Ishikawa (cell line): ENCODE results near the gene PEAK3.

Source experiments
- CEBPB ChIP-seq: IDR thresholded peaks from 2 replicates; pipeline ENCODE4 v1.6.1; 2012
- CREB1 ChIP-seq: IDR thresholded peaks from 2 replicates; pipeline ENCODE4 v1.6.1; 2012; ENCODE audit warnings: low read depth
- EGR1 ChIP-seq: IDR thresholded peaks from 2 replicates; pipeline ENCODE4 v1.6.1; 2012
- EP300 ChIP-seq: IDR thresholded peaks from 2 replicates; pipeline ENCODE4 v1.6.1; 2012; ENCODE audit warnings: borderline replicate concordance
- FOXM1 ChIP-seq: IDR thresholded peaks from 2 replicates; pipeline ENCODE4 v1.6.1; 2012; ENCODE audit warnings: low read depth, borderline replicate concordance
- NFIC ChIP-seq: IDR thresholded peaks from 2 replicates; pipeline ENCODE4 v1.6.1; 2012
- RAD21 ChIP-seq: IDR thresholded peaks from 2 replicates; pipeline ENCODE4 v1.6.1; 2012; ENCODE audit warnings: low read depth
- TAF1 ChIP-seq: IDR thresholded peaks from 2 replicates; pipeline ENCODE4 v1.6.1; 2012; ENCODE audit warnings: low read depth, mild to moderate bottlenecking
- TCF12 ChIP-seq: IDR thresholded peaks from 2 replicates; pipeline ENCODE4 v1.6.1; 2012; ENCODE audit warnings: low read depth
- TEAD4 ChIP-seq: IDR thresholded peaks from 2 replicates; pipeline ENCODE4 v1.6.1; 2012
- YY1 ChIP-seq: IDR thresholded peaks from 2 replicates; pipeline ENCODE4 v1.6.1; 2012; ENCODE audit warnings: low read depth
- ZBTB7A ChIP-seq: IDR thresholded peaks from 2 replicates; pipeline ENCODE4 v1.6.1; 2012; ENCODE audit warnings: low read depth
- TF ChIP-seq, protein P1 (sequence below): IDR thresholded peaks from 2 replicates; pipeline ENCODE4 v1.6.1; 2012
- TF ChIP-seq, protein P2 (sequence below): IDR thresholded peaks from 2 replicates; pipeline ENCODE4 v1.6.1; 2012; ENCODE audit warnings: low read depth, mild to moderate bottlenecking
- TF ChIP-seq, protein P3 (sequence below): IDR thresholded peaks from 2 replicates; pipeline ENCODE4 v1.6.1; 2012

Gene PEAK3

DNA sequence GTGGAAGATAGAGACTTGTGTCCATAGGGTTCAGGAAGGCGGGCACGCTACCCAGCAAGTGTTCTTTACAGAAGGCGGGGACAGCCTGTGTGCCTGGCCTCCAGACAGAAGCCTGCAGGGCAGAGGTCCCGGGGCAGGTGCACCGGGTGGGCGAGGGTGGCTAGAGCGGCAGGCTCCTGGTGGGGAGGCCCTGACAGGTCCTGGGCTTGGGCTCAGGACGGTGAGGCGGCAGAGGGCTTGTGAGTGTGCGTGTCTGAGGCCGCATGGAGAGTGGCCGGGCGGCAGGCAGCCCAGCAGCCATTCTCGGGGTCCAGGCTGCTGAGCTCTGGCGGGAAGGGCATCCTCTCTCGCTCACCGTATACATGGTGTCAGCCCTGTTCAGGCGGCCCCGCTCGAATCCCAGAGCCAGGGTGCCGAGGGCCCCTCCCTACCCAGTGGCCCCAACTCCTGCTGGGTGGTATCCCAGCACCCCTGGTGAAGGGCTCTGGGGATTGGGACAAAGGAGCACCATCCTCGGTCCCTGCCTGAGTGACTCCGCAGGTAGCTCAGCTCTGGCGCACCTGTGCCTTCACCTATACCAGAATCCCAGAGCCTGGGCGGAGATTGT, 35.9 kb downstream of the PEAK3 start:
- TF ChIP-seq TEAD4 = no peak
- TF ChIP-seq, protein P1, sequence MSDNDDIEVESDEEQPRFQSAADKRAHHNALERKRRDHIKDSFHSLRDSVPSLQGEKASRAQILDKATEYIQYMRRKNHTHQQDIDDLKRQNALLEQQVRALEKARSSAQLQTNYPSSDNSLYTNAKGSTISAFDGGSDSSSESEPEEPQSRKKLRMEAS = no peak
- no peak for TF ChIP-seq NFIC
- TF ChIP-seq CEBPB = no peak
- no peak for TF ChIP-seq ZBTB7A
- TF ChIP-seq RAD21 = no peak

DNA sequence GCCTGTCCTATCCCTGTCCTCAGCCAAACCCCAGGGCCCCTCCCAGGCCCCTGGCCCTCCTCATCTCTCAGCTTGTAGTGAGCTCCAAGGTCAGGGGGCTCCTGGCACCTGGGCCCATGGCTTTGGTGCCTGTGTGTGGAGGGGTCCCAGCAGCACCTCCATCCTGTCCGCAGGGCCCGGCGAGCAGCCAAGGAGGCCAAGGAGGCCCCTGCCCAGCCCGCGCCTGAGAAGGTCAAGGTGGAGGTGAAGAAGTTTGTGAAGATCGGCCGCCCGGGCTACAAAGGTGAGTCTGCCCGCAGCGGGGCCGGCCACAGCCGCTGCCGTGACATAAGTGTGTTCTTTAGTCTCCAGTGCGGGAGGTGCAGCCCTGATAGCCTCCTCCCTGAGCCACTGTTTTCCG, 36.7 kb downstream of the PEAK3 start:
- TF ChIP-seq CEBPB (no peak), YY1 (no peak), NFIC (no peak), TEAD4 (no peak), ZBTB7A (no peak), CREB1 (no peak), EP300 (no peak), TCF12 (no peak), EGR1 (no peak)
- TF ChIP-seq, protein P2, sequence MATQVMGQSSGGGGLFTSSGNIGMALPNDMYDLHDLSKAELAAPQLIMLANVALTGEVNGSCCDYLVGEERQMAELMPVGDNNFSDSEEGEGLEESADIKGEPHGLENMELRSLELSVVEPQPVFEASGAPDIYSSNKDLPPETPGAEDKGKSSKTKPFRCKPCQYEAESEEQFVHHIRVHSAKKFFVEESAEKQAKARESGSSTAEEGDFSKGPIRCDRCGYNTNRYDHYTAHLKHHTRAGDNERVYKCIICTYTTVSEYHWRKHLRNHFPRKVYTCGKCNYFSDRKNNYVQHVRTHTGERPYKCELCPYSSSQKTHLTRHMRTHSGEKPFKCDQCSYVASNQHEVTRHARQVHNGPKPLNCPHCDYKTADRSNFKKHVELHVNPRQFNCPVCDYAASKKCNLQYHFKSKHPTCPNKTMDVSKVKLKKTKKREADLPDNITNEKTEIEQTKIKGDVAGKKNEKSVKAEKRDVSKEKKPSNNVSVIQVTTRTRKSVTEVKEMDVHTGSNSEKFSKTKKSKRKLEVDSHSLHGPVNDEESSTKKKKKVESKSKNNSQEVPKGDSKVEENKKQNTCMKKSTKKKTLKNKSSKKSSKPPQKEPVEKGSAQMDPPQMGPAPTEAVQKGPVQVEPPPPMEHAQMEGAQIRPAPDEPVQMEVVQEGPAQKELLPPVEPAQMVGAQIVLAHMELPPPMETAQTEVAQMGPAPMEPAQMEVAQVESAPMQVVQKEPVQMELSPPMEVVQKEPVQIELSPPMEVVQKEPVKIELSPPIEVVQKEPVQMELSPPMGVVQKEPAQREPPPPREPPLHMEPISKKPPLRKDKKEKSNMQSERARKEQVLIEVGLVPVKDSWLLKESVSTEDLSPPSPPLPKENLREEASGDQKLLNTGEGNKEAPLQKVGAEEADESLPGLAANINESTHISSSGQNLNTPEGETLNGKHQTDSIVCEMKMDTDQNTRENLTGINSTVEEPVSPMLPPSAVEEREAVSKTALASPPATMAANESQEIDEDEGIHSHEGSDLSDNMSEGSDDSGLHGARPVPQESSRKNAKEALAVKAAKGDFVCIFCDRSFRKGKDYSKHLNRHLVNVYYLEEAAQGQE = no peak
- TF ChIP-seq, protein P3, sequence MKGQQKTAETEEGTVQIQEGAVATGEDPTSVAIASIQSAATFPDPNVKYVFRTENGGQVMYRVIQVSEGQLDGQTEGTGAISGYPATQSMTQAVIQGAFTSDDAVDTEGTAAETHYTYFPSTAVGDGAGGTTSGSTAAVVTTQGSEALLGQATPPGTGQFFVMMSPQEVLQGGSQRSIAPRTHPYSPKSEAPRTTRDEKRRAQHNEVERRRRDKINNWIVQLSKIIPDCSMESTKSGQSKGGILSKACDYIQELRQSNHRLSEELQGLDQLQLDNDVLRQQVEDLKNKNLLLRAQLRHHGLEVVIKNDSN = no peak

DNA sequence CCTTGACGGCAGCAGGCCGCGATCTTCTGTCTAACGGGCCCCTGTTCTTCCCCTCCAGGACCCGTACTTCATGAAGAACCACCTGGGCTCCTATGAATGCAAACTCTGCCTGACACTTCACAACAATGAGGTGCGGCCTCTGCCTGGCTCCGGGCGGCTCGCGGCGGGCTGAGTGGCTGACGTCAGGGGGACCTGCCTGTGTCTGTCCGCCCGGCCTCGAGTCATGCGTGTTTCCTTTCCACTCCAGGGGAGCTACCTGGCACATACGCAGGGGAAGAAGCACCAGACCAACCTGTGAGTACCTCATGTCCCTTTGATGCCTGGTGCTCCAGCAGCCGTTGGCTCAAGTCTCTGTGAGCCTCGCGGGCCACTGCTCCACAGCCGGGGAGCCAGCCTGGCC, 37.5 kb downstream of the PEAK3 start:
- no peak for TF ChIP-seq CEBPB
- TF ChIP-seq TAF1 = no peak
- no peak for TF ChIP-seq EGR1
- TF ChIP-seq TEAD4 = no peak
- no peak for TF ChIP-seq RAD21
- TF ChIP-seq YY1 = no peak
- TF ChIP-seq, protein P1 = no peak
- TF ChIP-seq, protein P2 = no peak
- TF ChIP-seq CREB1 = no peak
- no peak for TF ChIP-seq ZBTB7A
- TF ChIP-seq FOXM1 = no peak
- TF ChIP-seq NFIC = no peak
- no peak for TF ChIP-seq TCF12
- TF ChIP-seq, protein P3 = no peak
- no peak for TF ChIP-seq EP300

DNA sequence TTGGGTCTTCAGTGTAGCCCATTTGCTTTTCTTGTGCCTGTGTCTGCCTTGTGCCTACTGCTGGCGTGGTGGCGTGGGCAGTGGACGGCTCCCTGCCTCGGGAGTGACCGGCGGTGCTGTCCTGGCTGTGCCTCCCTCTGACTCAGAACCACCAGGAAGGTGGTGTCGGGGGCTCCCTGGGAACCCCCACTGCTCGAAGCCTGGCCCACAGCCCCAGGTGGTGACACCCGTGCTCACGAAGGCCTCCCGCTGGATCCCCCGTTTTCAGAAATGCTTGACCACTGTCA, 37.9 kb downstream of the PEAK3 start:
- TF ChIP-seq FOXM1 (no peak), NFIC (no peak)

DNA sequence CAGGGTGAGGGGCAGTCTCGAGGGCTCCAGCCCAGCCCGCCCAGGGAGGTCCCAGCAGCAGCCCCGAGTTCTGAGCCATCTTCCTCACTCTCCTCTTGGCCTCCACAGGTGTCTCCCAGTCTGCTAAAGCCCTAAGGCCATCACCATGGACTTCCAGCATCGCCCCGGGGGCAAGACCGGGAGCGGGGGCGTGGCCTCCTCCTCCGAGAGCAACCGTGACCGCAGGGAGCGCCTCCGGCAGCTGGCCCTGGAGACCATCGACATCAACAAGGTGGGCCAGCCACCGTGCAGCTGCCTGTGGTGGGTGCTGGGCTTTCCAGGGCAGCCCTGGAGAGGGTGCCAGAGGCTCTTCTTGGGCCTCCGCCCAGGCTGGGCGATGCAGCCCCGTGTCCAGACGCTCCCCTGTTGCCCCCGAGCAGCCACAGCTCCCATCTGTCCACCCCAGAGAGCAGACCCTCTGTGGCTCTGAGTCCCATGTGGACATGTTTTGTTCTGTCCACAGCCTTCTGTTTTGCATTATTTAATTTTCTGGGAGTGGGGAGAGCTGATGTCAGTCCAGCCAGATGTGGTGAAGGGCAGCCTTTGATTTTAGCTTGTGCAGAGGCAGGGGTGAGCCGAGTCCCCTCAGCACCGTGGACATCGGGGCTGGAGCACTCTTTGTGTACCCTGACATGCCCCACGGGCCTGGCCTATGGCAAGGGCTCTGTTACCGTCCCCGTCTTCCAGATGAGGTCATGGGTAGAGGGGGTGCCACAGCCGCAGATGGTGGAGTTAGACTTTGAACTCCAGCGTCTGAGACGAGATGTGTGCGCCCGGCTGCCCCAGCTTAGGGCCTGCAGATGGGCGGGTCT, 38.5 kb downstream of the PEAK3 start:
- TF ChIP-seq TEAD4 (no peak), ZBTB7A (no peak), YY1 (no peak)

DNA sequence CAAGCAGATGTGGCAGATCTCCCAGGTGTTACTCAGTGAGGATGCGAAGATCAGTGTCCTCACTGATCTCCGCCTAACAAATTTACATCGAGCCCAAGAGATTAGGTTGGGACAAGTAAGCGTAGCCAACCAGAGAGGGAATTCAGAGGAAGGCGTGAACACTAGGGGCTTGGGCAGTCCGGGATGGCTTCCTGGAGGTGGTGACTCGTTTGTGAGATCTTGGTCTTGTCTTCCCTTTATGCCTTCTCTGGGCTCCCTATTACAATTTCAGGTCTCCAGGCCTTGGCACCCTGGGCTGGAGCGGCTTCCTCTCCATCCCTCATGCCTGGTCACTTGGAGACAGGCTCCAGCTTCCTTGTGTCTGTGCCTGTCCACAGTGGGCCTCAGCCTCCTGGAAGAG, 39.2 kb downstream of the PEAK3 start:
- TF ChIP-seq FOXM1 (no peak), YY1 (no peak), CREB1 (no peak), RAD21 (no peak), ZBTB7A (no peak), NFIC (no peak), TCF12 (no peak), EP300 (no peak), TEAD4 (no peak), EGR1 (no peak), CEBPB (no peak), TAF1 (no peak)
- TF ChIP-seq, protein P3 = no peak
- TF ChIP-seq, protein P1 = no peak
- TF ChIP-seq, protein P2 = no peak
